ENCODE results near the gene LPO.

The LPO gene

GRCh38 chr17:58304750-58305486, 66.5 kb downstream of the LPO start:
- no peak for DNase-seq (ENCODE audit: low spot score)

- no peak for DNase-seq (ENCODE audit: low spot score)
Measured at GRCh38 chr17:58305626-58306025, 67.2 kb downstream of the LPO start.

- no peak for DNase-seq (ENCODE audit: low spot score)
Measured at GRCh38 chr17:58306131-58306951, 68.0 kb downstream of the LPO start.

GRCh38 chr17:58307468-58308172, 69.2 kb downstream of the LPO start:
- DNase-seq (ENCODE audit: low spot score): no peak

GRCh38 chr17:58308173-58308984, 70.0 kb downstream of the LPO start:
- no peak for DNase-seq (ENCODE audit: low spot score)

GRCh38 chr17:58308985-58309917, 70.9 kb downstream of the LPO start:
- DNase-seq (ENCODE audit: low spot score): no peak

GRCh38 chr17:58309918-58310259, 71.5 kb downstream of the LPO start:
- no peak for DNase-seq (ENCODE audit: low spot score)

- DNase-seq (ENCODE audit: low spot score): no peak
Measured at GRCh38 chr17:58310511-58311428, 72.4 kb downstream of the LPO start.

- no peak for DNase-seq (ENCODE audit: low spot score)
Measured at GRCh38 chr17:58311429-58311894, 73.1 kb downstream of the LPO start.

- no peak for DNase-seq (ENCODE audit: low spot score)
Measured at GRCh38 chr17:58312021-58312630, 73.7 kb downstream of the LPO start.

GRCh38 chr17:58312829-58313228, 74.4 kb downstream of the LPO start:
- no peak for DNase-seq (ENCODE audit: low spot score)

- DNase-seq (ENCODE audit: low spot score): no peak
Measured at GRCh38 chr17:58313815-58314705, 75.7 kb downstream of the LPO start.

- DNase-seq (ENCODE audit: low spot score): no peak
Measured at GRCh38 chr17:58314706-58315015, 76.3 kb downstream of the LPO start.

GRCh38 chr17:58315281-58315711, 76.9 kb downstream of the LPO start:
- DNase-seq (ENCODE audit: low spot score): no peak

- no peak for DNase-seq (ENCODE audit: low spot score)
Measured at GRCh38 chr17:58315750-58316149, 77.4 kb downstream of the LPO start.

- DNase-seq (ENCODE audit: low spot score): no peak
Measured at GRCh38 chr17:58316260-58316960, 78.0 kb downstream of the LPO start.

- DNase-seq (ENCODE audit: low spot score): peak; percentile 78
Measured at GRCh38 chr17:58317421-58318064, 79.2 kb downstream of the LPO start.
